ENCODE data around the gene SNCAIP. TPM values are rescaled to one million over a fixed set of nuclear protein-coding genes. Genes with fewer than 3 reads are reported as not detected.

Gene SNCAIP
- total RNA-seq, 1 donor from 2014 or later = 4.4 TPM

DNA sequence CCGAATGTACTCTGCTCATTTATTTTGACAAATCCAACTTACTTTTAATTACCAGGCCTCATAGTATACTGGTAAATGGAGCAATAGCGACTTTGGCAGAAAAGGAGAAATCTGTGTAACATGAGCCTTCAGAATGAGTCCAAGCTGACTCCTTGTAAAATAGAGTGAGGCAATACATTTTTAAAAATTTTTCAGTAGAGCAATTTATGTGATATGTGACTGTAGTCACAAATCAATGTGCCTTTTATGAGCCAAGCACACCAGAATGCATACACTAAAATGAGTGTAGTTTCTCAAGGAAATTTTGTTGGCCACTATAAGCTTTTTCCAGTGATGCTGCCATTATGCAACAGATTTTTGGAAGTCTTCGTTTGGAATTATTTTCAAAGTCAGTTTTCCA, 73.8 kb downstream of the SNCAIP start:
- intact Hi-C loops (cut with DNase I) = no loop called here
- Histone ChIP-seq H3K9me3 (no peaks in the 10 kb centered on the region), H3K36me3 (no peaks in the 10 kb centered on the region), H3K27ac (no peak overlapping the region), H3K4me3 (no peak overlapping the region), H3K4me1 (no peaks in the 10 kb centered on the region), H3K27me3 (ENCODE audit: low read depth) (no peaks in the 10 kb centered on the region)
- no peak for ATAC-seq
- no peak for TF ChIP-seq CTCF (IDR thresholded peaks at IDR 0.05)
- DNase-seq = no peak

GRCh38 chr5:122390154-122390553, 78.1 kb downstream of the SNCAIP start:
- TF ChIP-seq CTCF (IDR thresholded peaks at IDR 0.05) = no peak
- Histone ChIP-seq H3K27me3 (ENCODE audit: low read depth) (no peaks in the 10 kb centered on the region), H3K27ac (no peak overlapping the region), H3K4me1 (no peaks in the 10 kb centered on the region), H3K36me3 (no peaks in the 10 kb centered on the region), H3K9me3 (no peaks in the 10 kb centered on the region), H3K4me3 (no peak overlapping the region)
- no peak for DNase-seq
- intact Hi-C loops (cut with DNase I) = no loop called here
- ATAC-seq = no peak

- no peaks in the 10 kb centered on the region for H3K4me1 ChIP-seq
- intact Hi-C loops (cut with DNase I) = no loop called here
- DNase-seq (no peak), ATAC-seq (no peak)
- H3K4me3 ChIP-seq = no peak overlapping the region
- no peak overlapping the region for H3K27ac ChIP-seq
- no peaks in the 10 kb centered on the region for H3K36me3 ChIP-seq
- TF ChIP-seq CTCF (IDR thresholded peaks at IDR 0.05) = no peak
- no peaks in the 10 kb centered on the region for H3K27me3 ChIP-seq (ENCODE audit: low read depth)
- H3K9me3 ChIP-seq = no peaks in the 10 kb centered on the region
Observed at GRCh38 chr5:122390694-122391093, 78.7 kb downstream of the SNCAIP start.

GRCh38 chr5:122391621-122392020, 79.6 kb downstream of the SNCAIP start:
- ATAC-seq = no peak
- no peak for TF ChIP-seq CTCF (IDR thresholded peaks at IDR 0.05)
- no peaks in the 10 kb centered on the region for H3K36me3 ChIP-seq
- intact Hi-C loops (cut with DNase I) = no loop called here
- H3K9me3 ChIP-seq = no peaks in the 10 kb centered on the region
- no peak overlapping the region for H3K4me3 ChIP-seq
- no peaks in the 10 kb centered on the region for H3K27me3 ChIP-seq (ENCODE audit: low read depth)
- no peak for DNase-seq
- H3K4me1 ChIP-seq = no peaks in the 10 kb centered on the region
- H3K27ac ChIP-seq = no peak overlapping the region

DNA sequence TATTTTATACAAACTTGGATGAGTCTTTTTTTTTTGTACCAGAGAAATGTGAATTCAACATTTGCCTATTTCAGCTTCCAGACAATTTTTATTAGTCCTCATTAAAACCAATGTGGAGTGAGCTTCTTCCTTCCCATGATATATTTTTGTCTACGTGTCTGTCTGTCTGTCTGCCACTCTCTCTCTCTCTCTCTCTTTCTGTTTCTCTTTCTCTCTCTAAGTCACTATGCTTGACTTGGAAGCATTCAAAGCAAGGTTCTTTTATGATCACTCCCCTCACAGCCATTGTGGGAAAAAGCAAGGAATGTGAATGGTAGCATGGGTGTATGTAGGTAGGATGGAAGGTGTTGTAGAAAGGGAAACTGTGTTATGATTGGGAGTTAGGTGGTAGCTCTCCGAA, 80.2 kb downstream of the SNCAIP start:
- H3K9me3 ChIP-seq = no peaks in the 10 kb centered on the region
- TF ChIP-seq CTCF (IDR thresholded peaks at IDR 0.05) = no peak
- H3K4me3 ChIP-seq = no peak overlapping the region
- DNase-seq (no peak), ATAC-seq (no peak)
- intact Hi-C loops (cut with DNase I) = no loop called here
- no peak overlapping the region for H3K27ac ChIP-seq
- no peaks in the 10 kb centered on the region for H3K27me3 ChIP-seq (ENCODE audit: low read depth)
- H3K4me1 ChIP-seq = no peaks in the 10 kb centered on the region
- no peaks in the 10 kb centered on the region for H3K36me3 ChIP-seq

GRCh38 chr5:122392824-122393223, 80.8 kb downstream of the SNCAIP start:
- no peak overlapping the region for H3K27ac ChIP-seq
- H3K27me3 ChIP-seq (ENCODE audit: low read depth) = no peaks in the 10 kb centered on the region
- no peak for ATAC-seq
- H3K9me3 ChIP-seq = no peaks in the 10 kb centered on the region
- intact Hi-C loops (cut with DNase I) = no loop called here
- no peaks in the 10 kb centered on the region for H3K36me3 ChIP-seq
- H3K4me1 ChIP-seq = no peaks in the 10 kb centered on the region
- no peak overlapping the region for H3K4me3 ChIP-seq
- no peak for TF ChIP-seq CTCF (IDR thresholded peaks at IDR 0.05)
- no peak for DNase-seq

All from lower lobe of right lung (tissue), 2 donors.